ACC112 (cell line): ENCODE measurements around the gene KRTAP3-3.
"Not testable (repeated sequence)": the region's sequence is repeated elsewhere in the genome, so short reads cannot be mapped to it uniquely, and the experiment has no call there.

Source experiments
- H2AFZ ChIP-seq: fragments of 200-600 bp; sonication (generic); one replicate; pipeline ENCODE4 v1.6.0; 2017; ENCODE audit warnings: antibody characterized with exemption, low read length; ENCODE audit not compliant: unreplicated experiment
- H3K27ac ChIP-seq: fragments of 200-600 bp; sonication (generic); 2 replicates; pipeline ENCODE4 v1.5.1; 2014; ENCODE audit warnings: low read depth, mild to moderate bottlenecking, antibody characterized with exemption, low read length, moderate library complexity
- H3K27me3 ChIP-seq: fragments of 200-600 bp; sonication (generic); 2 replicates; pipeline ENCODE4 v1.6.1; 2014; ENCODE audit warnings: mild to moderate bottlenecking, antibody characterized with exemption, low read length, moderate library complexity, mixed read lengths; ENCODE audit not compliant: insufficient read depth
- H3K36me3 ChIP-seq: fragments of 200-600 bp; sonication (generic); 2 replicates; pipeline ENCODE4 v1.6.1; 2016; ENCODE audit warnings: mild to moderate bottlenecking, antibody characterized with exemption, low read length, moderate library complexity, mixed read lengths; ENCODE audit not compliant: insufficient read depth
- H3K4me1 ChIP-seq: fragments of 200-600 bp; sonication (generic); one replicate; pipeline ENCODE4 v1.6.1; 2016; ENCODE audit warnings: low read length, mixed read lengths; ENCODE audit not compliant: insufficient read depth, unreplicated experiment, control insufficient read depth
- H3K4me3 ChIP-seq: fragments of 200-600 bp; sonication (generic); 2 replicates; pipeline ENCODE4 v1.5.1; 2014; ENCODE audit warnings: mild to moderate bottlenecking, low read depth, low read length
- H3K79me2 ChIP-seq: fragments of 200-600 bp; sonication (generic); one replicate; pipeline ENCODE4 v1.6.0; 2016; ENCODE audit warnings: low read length; ENCODE audit not compliant: control insufficient read depth, unreplicated experiment, insufficient read depth

KRTAP3-3 gene

DNA sequence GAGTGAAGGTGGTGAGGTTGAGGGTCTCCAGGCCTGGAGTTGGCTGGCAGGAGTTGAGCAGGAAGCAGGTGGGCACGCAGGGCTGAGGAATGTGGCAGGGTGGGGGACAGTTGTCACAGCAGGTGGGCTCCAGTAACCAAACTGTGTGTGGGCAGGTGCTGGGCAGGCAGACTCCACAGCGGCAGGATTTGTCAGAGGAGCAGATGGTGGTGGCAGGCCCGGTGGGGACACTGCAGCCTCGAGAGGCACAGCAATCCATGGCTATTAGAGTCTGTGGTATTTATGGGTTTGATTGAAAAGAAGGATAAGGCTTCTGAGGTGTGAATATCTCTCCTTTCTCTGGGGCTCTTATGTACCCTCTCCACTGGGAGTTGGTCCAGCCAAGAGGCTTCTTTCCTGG, at the start of gene KRTAP3-3:
TSS of gene KRTAP3-3 (minus strand) at position 326 of the 400 bp plus-strand sequence. CDS start at position 259, 67 bp downstream.
- H3K4me1 ChIP-seq, result no peaks in the 10 kb centered on the region
- no peaks in the 10 kb centered on the region for H3K27me3 ChIP-seq
- H2AFZ ChIP-seq, result no peak within 1 kb of the TSS
- no peak within 1 kb of the TSS for H3K4me3 ChIP-seq
- H3K79me2 ChIP-seq, result no peaks in the 10 kb centered on the region
- H3K36me3 ChIP-seq, result no peaks in the 10 kb centered on the region
- H3K27ac ChIP-seq, result no peak within 1 kb of the TSS

DNA sequence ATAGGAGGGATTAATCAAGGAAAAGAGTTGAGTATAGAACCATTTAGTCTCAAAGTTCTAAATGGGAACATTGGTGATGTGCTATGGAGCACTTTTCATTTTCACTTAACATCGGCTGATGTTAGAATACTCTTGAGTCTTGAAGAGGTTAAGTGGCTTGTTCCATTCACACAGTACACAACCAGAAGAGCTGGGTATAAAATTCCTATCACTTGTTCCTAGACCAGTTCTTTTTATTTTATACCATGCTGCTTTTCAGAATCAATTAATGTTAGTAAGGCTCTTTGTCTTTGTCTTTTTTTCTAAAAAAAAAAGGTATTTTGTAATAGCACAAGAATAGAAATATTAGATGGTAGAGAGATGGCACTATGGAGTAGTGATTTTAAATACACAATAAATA, 49.0 kb upstream of the KRTAP3-3 start:
- no peaks in the 10 kb centered on the region for H3K27me3 ChIP-seq
- H2AFZ ChIP-seq, result no peak overlapping the region
- no peak overlapping the region for H3K4me3 ChIP-seq
- 0 out of 2 replicates have a peak, but pooled peaks cover 3% of the 10 kb centered on the region for H3K36me3 ChIP-seq
- no peaks in the 10 kb centered on the region for H3K4me1 ChIP-seq
- no peak overlapping the region for H3K27ac ChIP-seq
- no peaks in the 10 kb centered on the region for H3K79me2 ChIP-seq

DNA sequence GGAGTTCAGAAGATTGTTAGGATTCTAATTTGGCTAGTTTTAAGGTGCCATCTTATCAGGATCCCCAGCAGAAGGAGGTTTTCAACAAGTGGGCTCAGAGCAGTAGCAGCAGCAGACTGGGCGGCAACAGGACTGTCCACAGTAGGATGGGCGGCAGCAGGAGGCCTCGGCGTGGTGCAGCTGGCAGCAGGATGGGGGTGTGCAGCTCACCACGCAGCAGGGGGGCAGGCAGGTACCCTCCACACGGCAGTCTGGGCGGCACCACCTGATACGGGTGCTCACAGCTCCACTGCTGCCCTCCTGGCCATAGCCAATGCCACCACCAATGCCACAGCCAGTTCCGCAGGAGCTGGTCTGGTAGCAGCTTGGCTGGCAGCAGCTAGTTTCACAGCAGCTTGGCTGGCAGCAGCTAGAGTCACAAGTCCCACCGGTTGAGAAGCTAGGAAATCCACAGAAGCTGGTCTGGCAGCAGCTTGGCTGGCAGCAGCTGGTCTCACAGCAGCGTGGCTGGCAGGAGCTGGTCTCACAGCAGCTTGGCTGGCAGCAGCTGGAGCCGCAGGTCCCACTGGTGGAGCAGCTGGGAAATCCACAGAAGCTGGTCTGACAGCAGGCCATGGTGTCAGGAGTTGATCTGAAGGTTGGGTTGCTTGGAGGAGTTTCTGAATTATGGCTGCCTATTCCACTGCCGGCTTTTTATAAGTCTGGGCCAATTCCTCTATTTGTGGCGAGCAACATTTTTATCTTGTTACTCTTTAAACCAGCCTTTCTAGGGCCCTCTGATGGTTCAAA, 47.0 kb upstream of the KRTAP3-3 start, which contains the start of gene KRTAP1-1:
TSS of gene KRTAP1-1 (minus strand) at position 668 of the 789 bp plus-strand sequence. CDS start at position 615, 53 bp downstream.
- H3K79me2 ChIP-seq, H3K27me3 ChIP-seq, H3K4me3 ChIP-seq, H3K27ac ChIP-seq, H3K4me1 ChIP-seq, H2AFZ ChIP-seq, H3K36me3 ChIP-seq: not testable (repeated sequence)

DNA sequence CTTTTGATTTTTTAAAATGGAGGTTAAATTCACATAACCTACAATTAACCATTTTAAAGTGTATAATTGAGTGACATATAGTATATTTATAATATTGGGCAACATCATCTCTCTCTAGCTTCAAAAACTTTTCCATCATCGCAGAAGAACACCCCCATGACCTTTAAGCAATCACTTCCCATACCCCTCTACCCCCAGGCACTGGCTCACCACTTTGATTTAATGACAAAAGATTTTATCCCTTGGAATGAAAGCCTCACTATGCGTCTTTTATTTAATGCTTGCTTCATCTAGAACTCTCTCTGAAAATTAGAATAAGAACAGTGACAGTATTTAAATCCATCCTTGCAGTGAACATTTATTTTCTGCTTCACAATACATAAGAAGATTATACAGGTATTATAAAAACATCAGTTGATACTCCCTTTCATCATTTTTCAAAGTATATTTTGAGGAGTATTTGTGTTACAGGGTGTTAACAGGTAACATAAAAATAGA, 43.9 kb upstream of the KRTAP3-3 start:
- H3K27ac ChIP-seq, result no peak overlapping the region

DNA sequence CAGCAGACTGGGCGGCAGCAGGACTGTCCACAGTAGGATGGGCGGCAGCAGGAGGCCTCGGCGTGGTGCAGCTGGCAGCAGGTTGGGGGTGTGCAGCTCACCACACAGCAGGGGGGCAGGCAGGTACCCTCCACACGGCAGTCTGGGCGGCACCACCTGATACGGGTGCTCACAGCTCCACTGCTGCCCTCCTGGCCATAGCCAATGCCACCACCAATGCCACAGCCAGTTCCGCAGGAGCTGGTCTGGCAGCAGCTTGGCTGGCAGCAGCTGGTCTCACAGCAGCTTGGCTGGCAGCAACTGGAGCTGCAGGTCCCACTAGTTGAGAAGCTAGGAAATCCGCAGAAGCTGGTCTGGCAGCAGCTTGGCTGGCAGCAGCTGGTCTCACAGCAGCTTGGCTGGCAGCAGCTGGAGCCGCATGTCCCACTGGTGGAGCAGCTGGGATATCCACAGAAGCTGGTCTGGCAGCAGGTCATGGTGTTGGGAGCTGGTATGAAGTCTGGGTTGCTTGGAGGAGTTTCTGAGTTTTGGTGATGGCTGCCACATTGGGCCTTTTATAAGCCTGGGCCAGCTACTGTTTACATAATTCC, 40.5 kb upstream of the KRTAP3-3 start, which contains the start of gene KRTAP1-3:
TSS of gene KRTAP1-3 (minus strand) at position 529 of the 590 bp plus-strand sequence. CDS start at position 476, 53 bp downstream.
- H3K79me2 ChIP-seq, H3K36me3 ChIP-seq, H3K27ac ChIP-seq, H3K4me1 ChIP-seq, H2AFZ ChIP-seq, H3K4me3 ChIP-seq, H3K27me3 ChIP-seq: not testable (repeated sequence)

More for the DNA sequence above, 43.9 kb upstream of the KRTAP3-3 start:
- Histone ChIP-seq H2AFZ (no peak overlapping the region), H3K27me3 (no peaks in the 10 kb centered on the region), H3K36me3 (no peaks in the 10 kb centered on the region), H3K4me1 (no peaks in the 10 kb centered on the region), H3K79me2 (no peaks in the 10 kb centered on the region), H3K4me3 (no peak overlapping the region)

DNA sequence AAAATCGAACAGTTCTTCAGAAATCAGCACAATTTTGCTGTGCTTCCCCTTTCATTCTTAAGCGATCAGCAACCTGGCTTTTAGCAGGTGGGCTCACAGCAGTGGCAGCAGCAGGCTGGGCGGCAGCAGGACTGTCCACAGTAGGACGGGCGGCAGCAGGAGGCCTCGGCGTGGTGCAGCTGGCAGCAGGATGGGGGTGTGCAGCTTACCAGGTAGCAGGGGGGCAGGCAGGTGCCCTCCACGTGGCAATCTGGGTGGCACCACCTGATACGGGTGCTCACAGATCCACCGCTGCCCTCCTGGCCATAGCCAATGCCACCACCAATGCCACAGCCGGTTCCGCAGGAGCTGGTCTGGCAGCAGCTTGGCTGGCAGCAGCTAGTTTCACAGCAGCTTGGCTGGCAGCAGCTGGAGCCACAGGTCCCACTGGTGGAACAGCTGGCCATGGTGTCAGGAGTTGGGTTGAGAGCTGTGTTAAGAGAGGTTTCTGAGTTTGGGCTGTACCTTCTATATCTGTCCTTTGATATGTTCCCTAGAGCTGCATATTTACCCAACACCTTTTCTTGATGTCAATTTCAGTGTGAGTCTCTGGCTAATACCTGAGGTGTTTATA, 35.8 kb upstream of the KRTAP3-3 start, which contains the start of gene KRTAP1-4:
TSS of gene KRTAP1-4 (minus strand) at position 563 of the 613 bp plus-strand sequence. CDS start at position 446, 117 bp downstream.
- Histone ChIP-seq H3K4me3 (no peak within 1 kb of the TSS), H3K36me3 (no peaks in the 10 kb centered on the region), H3K79me2 (no peaks in the 10 kb centered on the region), H3K4me1 (peaks cover 20% of the 10 kb centered on the region), H3K27me3 (no peaks in the 10 kb centered on the region), H2AFZ (no peak within 1 kb of the TSS), H3K27ac (no peak within 1 kb of the TSS)

DNA sequence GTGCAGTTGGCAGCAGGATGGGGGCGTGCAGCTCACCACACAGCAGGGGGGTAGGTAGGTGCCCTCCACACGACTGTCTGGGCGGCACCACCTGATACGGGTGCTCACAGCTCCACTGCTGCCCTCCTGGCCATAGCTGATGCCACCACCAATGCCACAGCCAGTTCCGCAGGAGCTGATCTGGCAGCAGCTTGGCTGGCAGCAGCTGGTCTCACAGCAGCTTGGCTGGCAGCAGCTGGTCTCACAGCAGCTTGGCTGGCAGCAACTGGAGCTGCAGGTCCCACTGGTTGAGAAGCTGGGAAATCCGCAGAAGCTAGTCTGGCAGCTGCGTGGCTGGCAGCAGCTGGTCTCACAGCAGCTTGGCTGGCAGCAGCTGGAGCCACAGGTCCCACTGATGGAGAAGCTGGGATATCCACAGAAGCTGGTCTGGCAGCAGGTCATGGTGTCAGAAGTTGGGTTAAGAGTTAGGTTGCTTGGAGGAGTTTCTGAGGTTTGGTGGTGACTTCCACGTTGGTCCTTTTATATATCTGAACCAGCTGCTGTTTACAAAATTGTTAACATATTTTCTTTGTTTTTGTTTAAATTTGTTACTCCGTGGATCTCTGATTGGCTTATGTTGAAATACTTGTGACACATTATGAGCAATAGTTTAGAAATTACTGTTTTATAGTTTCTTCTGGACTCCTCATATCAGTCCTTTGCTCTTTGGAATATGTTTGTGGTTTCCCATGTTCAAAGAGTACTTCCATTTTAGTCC, 32.9 kb upstream of the KRTAP3-3 start, which contains the start of gene KRTAP1-5:
TSS of gene KRTAP1-5 (minus strand) at position 494 of the 757 bp plus-strand sequence. CDS start at position 441, 53 bp downstream.
- Histone ChIP-seq H3K79me2 (no peaks in the 10 kb centered on the region), H3K36me3 (no peaks in the 10 kb centered on the region), H3K4me1 (peaks cover 24% of the 10 kb centered on the region), H3K27me3 (no peaks in the 10 kb centered on the region), H3K4me3 (no peak within 1 kb of the TSS), H2AFZ (peak within 1 kb of the TSS; percentile 57), H3K27ac (peak within 1 kb of the TSS; percentile 55)

DNA sequence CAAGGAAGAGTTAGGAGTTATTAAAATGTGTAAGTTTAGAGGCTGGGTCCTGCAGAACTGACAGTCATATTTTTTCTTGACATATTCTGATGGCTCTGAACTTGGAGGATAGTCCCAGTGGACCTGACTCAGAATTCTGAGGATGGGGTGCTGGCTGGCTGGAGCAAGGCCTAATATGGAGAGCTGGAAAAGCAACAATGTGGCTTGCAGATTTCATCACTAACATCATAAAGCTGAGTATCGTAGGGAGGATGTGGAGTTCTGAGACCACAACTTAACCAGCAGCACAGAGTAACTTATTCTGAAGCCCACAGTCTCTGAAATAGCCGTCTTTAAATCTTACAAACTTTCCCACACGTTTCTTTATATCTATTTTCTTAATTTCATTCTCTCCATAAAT, 30.7 kb upstream of the KRTAP3-3 start:
- no peak overlapping the region for H3K27ac ChIP-seq
- no peaks in the 10 kb centered on the region for H3K27me3 ChIP-seq

DNA sequence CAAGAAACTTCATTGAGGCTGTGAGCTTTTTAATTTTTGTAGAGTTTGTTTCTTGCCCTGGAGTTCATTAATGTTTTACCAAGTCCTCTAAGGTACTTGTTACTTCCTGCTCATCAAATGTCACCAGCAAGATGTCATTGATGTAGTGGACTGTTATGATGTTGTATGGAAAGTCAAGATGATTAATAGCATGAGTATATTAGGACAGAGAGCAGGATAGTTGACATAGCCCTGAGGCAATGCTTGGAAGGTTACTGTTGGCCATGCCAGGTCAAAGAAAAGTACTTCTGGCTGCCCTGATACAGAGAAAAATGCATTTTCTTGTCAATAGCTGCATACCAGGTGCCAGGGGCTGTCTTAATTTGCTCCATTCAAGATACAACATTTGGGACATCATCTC, 26.4 kb upstream of the KRTAP3-3 start:
- H3K27ac ChIP-seq, result no peak overlapping the region
- no peaks in the 10 kb centered on the region for H3K36me3 ChIP-seq
- no peaks in the 10 kb centered on the region for H3K79me2 ChIP-seq
- H3K4me3 ChIP-seq, result no peak overlapping the region
- no peak overlapping the region for H2AFZ ChIP-seq
- peaks cover 8% of the 10 kb centered on the region for H3K4me1 ChIP-seq
- no peaks in the 10 kb centered on the region for H3K27me3 ChIP-seq

More for the DNA sequence above, 30.7 kb upstream of the KRTAP3-3 start:
- Histone ChIP-seq H3K36me3 (no peaks in the 10 kb centered on the region), H3K79me2 (no peaks in the 10 kb centered on the region), H3K4me3 (no peak overlapping the region), H2AFZ (peak overlapping the region; percentile 22), H3K4me1 (peaks cover 24% of the 10 kb centered on the region)

DNA sequence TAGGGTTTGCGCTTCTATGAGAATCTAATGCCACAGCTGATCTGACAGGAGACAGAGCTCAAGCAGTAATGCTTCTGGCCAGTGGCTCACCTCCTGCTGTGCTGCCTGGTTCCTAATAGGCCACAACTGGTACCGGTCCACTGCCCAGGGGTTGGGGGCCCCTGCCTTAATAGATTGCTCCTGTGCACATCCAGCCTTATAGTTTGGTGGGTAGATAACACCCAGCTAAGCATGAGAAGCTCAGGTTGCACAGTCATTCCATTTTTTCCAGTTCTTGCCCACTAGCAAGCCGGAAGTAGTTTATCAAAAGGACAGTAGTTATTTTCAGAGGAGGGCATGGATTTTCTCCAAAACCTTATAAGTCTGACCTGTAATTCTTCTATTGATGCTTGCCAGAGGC, 25.5 kb upstream of the KRTAP3-3 start:
- no peaks in the 10 kb centered on the region for H3K36me3 ChIP-seq

More for the DNA sequence above, 25.5 kb upstream of the KRTAP3-3 start:
- no peak overlapping the region for H2AFZ ChIP-seq
- H3K4me3 ChIP-seq, result no peak overlapping the region
- H3K79me2 ChIP-seq, result no peaks in the 10 kb centered on the region
- no peak overlapping the region for H3K27ac ChIP-seq
- peaks cover 1% of the 10 kb centered on the region for H3K4me1 ChIP-seq
- no peaks in the 10 kb centered on the region for H3K27me3 ChIP-seq
